Measurements from ENCODE around the gene POLR1G.

GRCh38 chr19:45439569-45440258, 33.3 kb downstream of the POLR1G start:
- TF ChIP-seq POLR2AphosphoS5 (IDR thresholded peaks at IDR 0.05) (peak in 1 of 3 donors; percentile 44), CTCF (IDR thresholded peaks at IDR 0.05) (peak; percentile 99), POLR2A (IDR thresholded peaks at IDR 0.05) (no peak)

All from suprapubic skin (tissue), 4 donors.